Measurements from ENCODE around the gene CENPM.
A peak's percentile ranks its signal among the peaks of the same experiment; 100 is the strongest.

CENPM gene

DNA sequence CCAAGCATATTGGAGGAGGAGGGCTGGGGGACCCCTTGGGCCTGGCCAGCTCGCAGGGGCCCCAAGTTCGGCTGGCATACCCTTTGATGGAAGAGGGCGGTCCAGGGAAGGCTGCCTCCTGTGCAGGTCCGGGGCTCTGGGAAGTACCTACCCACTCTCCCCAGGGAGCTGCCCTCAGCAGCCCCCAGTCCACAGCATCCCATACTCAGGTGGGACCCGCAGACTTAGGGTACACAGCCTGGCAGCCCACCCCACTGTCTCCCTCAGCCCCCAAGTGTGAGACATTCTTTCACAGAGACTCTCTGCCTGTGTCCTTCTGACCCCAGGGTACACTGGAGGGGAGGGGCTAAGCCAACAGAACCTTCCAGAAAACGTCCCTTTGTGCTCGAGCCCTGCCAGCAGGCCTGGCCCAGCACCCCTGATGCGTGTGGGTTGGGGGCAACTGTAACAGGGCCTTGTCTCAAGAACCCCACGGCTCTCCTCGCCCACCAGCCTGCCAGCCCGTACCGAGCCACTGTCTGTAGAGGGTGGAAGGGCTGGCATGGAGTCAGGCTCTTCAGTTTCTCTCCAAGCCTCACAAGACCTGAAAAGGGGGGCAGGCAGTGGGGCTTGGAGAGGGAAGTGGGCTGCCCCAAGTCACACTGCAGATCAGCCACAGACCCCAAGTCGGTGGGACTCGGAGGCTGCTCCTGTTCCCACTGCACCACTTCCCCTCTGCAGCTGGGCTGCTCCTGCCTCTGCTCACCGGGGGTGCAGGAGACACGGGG, 13.4 kb downstream of the CENPM start:
- DNase-seq (ENCODE audit: low read depth in 4 of 4, low spot score in 1 of 4), result no peak

DNA sequence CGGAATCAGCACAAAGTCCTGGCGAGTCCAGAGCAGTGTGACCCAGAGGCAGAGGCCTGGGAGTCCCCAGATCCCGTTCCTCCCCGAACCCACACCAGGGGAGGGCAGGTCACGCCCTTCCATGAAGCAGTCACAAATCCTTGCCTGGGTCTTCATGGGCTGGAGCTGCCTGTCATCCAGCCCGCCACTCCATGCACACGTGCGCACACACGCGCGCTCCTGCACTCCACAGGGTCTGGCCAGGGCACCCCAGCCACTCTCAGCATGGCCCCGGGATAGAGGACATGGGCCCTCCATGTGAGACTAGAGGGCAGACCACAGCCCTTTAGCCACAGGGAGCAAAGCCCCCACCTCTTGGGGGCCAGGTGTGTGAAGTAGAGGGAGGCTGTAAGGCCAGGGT, 14.6 kb downstream of the CENPM start:
- no peak for DNase-seq (ENCODE audit: low read depth in 4 of 4, low spot score in 1 of 4)

DNA sequence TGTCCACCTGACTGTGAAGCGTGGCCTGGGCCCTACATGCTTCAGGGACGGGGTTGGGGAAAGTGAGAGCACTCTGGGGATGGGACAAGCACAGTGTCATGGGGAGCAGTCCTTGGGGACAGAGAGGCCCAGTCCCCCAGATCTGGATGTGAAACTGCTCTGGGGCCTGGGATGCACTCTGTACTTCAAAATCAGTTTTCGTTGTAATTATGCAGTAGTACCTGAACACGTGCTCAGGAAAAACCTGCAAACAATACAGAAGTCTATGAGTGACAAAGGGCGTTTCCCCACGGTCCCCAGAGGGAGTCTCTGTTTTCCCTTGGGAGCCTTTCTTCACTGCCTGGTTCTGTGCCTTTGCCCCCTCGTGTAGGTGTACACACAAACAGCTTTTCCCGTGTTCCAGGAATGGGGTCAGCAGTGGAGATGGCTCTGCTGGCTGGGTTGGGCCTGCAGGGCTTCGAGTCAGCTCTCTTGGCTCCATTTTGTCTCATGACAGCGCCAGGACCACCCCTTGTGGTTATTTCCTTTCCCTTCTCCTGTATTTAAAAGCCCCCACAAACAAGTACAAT, 15.2 kb downstream of the CENPM start:
- DNase-seq (ENCODE audit: low read depth in 4 of 4, low spot score in 1 of 4), result no peak

- DNase-seq (ENCODE audit: low read depth in 4 of 4, low spot score in 1 of 4), result no peak
Measured at GRCh38 chr22:41929418-41929810, 17.5 kb downstream of the CENPM start.

DNA sequence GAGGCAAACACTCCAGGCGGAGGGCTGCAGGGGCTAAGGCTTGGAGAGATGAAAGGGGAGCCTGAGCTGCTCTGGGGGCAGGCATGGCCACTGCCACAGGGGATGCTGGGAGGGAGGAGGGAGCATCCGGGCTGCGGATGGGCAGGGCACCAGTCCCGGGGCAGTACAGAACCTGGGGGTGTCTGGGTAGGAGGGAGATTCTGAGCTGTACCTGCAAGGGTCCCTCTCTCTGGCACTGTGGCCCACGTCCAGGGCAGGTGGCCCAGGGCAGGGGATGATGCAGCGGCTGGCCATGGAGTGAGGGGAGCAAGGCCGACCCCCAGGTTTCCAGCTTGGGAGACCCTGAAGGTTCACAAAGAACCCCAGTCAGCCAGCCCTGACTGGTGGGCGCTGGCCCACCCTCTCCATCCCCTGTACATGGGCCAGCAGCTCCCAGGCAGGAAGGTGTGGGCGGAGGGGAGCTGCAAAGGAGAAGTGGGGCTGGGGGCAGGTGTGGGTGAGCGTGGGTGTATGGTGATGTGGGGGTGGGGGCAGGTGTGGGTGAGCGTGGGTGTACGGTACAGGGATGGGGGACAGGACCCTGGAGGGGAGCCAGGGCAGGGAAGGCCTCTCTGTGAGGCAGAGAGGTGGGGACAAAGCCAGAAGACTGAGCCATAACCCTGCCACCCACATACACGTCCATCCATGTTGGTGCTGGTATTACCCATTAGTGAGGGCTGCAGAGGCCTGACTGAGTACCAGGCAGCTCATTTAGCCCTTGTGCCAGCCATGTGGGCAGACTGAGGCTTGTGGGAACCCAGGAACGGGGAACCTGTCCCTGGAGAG, 18.1 kb downstream of the CENPM start:
- no peak for DNase-seq (ENCODE audit: low read depth in 4 of 4, low spot score in 1 of 4)

DNA sequence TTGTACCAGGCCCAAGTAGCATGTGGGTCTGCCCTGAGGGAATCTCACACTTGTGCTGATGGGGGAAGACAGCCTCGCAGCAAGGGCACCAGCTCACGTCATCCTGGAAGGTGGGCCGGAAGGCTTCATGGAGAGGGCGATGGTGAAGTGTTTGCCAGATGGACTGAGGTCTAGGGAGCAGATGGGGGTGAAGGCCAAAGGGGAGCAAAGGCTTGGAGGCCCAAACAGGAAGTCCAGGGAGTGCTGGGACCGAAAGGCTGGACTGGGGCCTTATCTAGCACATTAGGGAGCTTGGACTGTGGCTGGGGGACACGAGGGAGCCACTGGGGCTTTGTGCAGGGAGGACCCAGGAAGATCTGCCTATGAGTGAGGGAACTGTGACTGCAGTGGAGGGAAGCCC, 19.1 kb downstream of the CENPM start:
- no peak for DNase-seq (ENCODE audit: low read depth in 4 of 4, low spot score in 1 of 4)

DNA sequence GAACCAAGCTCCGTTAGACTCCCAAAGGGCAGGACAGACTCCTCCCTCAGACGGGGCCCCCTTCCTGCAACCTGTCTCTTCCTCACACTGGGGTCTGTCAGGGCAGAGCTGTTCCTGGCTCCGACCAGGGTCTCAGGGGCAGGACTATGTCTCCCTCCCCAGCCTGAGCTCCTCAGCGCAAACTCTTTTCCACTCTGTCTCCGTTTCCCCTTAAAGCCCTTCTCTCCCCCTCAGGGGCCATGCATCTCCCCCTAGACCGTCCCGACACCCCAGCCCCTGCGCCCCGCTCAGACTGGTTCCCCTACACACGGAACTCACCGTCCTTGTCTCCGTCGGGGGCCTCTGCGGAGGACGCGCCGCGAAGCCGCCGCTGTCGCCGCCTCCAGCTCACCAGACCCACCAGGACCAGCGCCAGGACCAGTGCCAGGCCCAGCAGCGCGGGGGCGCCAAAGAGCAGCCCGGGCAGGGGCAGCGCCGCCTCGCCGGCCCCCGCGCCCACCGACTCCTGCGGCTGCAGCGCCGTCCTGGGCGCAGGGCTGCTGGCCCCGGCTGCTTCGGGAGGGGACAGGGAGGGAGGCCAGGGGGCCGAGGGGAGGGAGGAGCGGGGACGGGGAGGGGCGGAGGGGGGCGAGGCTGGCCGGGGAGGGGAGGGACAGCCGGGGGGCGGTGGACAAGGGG, 21.0 kb downstream of the CENPM start:
- peak; percentile 54 to 65 (median 60) for DNase-seq (ENCODE audit: low read depth in 4 of 4, low spot score in 1 of 4)

GRCh38 chr22:41923595-41924276, 23.2 kb downstream of the CENPM start:
- no peak for DNase-seq (ENCODE audit: low read depth in 4 of 4, low spot score in 1 of 4)

- DNase-seq (ENCODE audit: low read depth in 4 of 4, low spot score in 1 of 4), result no peak
Measured at GRCh38 chr22:41922940-41923594, 23.9 kb downstream of the CENPM start.

DNA sequence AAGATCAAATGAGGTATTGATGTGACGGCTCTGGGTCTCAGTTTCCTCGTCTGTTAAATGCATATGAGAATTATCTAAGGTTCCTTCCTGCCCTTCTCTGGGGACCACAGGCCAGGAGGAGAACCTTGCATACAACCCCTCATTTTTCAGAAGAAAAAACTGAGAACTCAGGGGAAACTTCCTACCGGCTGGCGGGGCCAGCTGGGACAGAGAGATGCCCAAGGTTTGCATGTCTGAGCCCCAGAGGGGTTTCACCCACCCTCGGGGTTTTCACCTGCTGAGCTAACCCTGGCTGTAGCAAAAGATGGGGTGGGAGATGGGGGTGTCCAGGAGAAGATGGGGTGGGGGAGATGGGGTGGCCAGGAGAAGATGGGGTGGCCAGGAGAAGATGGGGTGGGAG, 24.6 kb downstream of the CENPM start:
- DNase-seq (ENCODE audit: low read depth in 4 of 4, low spot score in 1 of 4), result no peak

GRCh38 chr22:41920271-41920976, 26.5 kb downstream of the CENPM start:
- DNase-seq (ENCODE audit: low read depth in 4 of 4, low spot score in 1 of 4), result no peak

- no peak for DNase-seq (ENCODE audit: low read depth in 4 of 4, low spot score in 1 of 4)
Measured at GRCh38 chr22:41919357-41920224, 27.4 kb downstream of the CENPM start.

- no peak for DNase-seq (ENCODE audit: low read depth in 4 of 4, low spot score in 1 of 4)
Measured at GRCh38 chr22:41917903-41918791, 28.8 kb downstream of the CENPM start.

DNA sequence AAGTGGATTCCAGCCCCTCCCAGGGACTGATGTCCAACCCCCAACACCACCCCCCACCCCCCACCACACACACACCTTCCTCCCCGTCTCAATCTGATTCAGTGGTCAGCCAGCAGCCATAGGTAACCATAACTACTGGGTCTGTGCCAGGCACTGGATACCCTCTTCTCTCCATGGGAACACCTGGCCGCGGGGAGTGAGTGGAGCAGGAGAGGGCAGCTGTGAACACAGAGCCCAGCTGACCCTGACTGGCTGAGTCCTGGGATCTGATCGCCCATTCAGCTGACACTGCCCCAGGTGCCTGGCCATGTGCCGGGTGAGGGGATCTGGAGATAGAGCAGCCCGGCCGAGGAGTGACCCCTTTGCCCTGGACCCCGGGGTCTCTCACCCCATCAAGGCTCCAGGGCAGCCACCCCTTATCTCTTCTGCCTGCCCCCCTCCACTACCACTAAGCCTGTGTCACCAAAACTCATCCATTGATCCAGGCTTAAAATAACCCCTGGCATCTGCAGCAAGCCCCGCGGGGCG, 29.5 kb downstream of the CENPM start:
- no peak for DNase-seq (ENCODE audit: low read depth in 4 of 4, low spot score in 1 of 4)

- no peak for DNase-seq (ENCODE audit: low read depth in 4 of 4, low spot score in 1 of 4)
Measured at GRCh38 chr22:41916745-41917358, 30.1 kb downstream of the CENPM start.

GRCh38 chr22:41915786-41916493, 31.0 kb downstream of the CENPM start:
- no peak for DNase-seq (ENCODE audit: low read depth in 4 of 4, low spot score in 1 of 4)

Data from stimulated activated CD4-positive, alpha-beta T cell treated with anti-CD3 and anti-CD28 coated beads, Interleukin-1b, Interleukin-23, amount 100 ng/mL, for 24 hours (primary cell).